Calu3 (cell line): ENCODE results near the gene AQP1. TPM values are rescaled to one million over a fixed set of nuclear protein-coding genes. Genes with fewer than 3 reads are reported as not detected.

Source experiments
- Bru-seq: library from RNA; stranded (reverse); fragments of 400-500 nt; gene quantifications from one replicate; lab custom pipeline; 2021; lab: Mats Ljungman, UMichigan
- BruChase-seq, 2 experiments: library from RNA; stranded (reverse); fragments of 400-500 nt; gene quantifications; one replicate each; lab custom pipeline; 2021; lab: Mats Ljungman, UMichigan
- BruUV-seq: library from RNA; stranded (reverse); fragments of 400-500 nt; replicated peaks from 2 replicates; lab custom pipeline; 2021; lab: Mats Ljungman, UMichigan
- CTCF ChIA-PET: fragments of 300-600 bp; sonication (Branson Sonifier 250); formaldehyde crosslinking; loops from one replicate; lab custom pipeline; 2022; ENCODE audit warnings: antibody characterized with exemption; lab: Charles Lee
- DNase-seq: peaks from one replicate; pipeline ENCODE4 v3.0.0; 2022
- H3K27ac Mint-ChIP-seq: one replicate; pipeline ENCODE4 v1.8.0; 2022; ENCODE audit warnings: mixed read lengths; ENCODE audit not compliant: unreplicated experiment
- H3K27me3 Mint-ChIP-seq: one replicate; pipeline ENCODE4 v1.8.0; 2022; ENCODE audit warnings: mixed read lengths; ENCODE audit not compliant: unreplicated experiment
- H3K36me3 Mint-ChIP-seq: one replicate; pipeline ENCODE4 v1.8.0; 2022; ENCODE audit warnings: mild to moderate bottlenecking, moderate library complexity, mixed read lengths; ENCODE audit not compliant: insufficient read depth, unreplicated experiment
- H3K4me1 Mint-ChIP-seq: one replicate; pipeline ENCODE4 v1.8.0; 2022; ENCODE audit warnings: mild to moderate bottlenecking, low read depth, mixed read lengths; ENCODE audit not compliant: unreplicated experiment
- H3K4me3 Mint-ChIP-seq: one replicate; pipeline ENCODE4 v1.8.0; 2022; ENCODE audit warnings: mild to moderate bottlenecking, low read depth, moderate library complexity, mixed read lengths; ENCODE audit not compliant: unreplicated experiment
- H3K9me3 Mint-ChIP-seq: one replicate; pipeline ENCODE4 v1.8.0; 2022; ENCODE audit warnings: low read depth, mixed read lengths; ENCODE audit not compliant: unreplicated experiment
- CTCF ChIP-seq: fragments of 200-600 bp; IDR thresholded peaks from one replicate; pipeline ENCODE4 v1.8.0; 2022; ENCODE audit warnings: antibody characterized with exemption; ENCODE audit not compliant: unreplicated experiment
- intact Hi-C: fragments of 100-400 bp; cut with micrococcal nuclease; formaldehyde crosslinking; loops from one replicate; pipeline ENCODE4 v1.10.0; 2022; ENCODE audit not compliant: unreplicated experiment
- long read RNA-seq: library from polyadenylated mRNA; stranded (forward); transcript quantifications from one replicate; pipeline ENCODE4 v2.0.0, GENCODE V29; 2022
- total RNA-seq: library from RNA; stranded (reverse); gene quantifications from 2 replicates; pipeline ENCODE4 v1.2.3, GENCODE V29; 2022

The AQP1 gene
- total RNA-seq = 1.7 and 2.6 TPM in 2 replicates
- Bru-seq, nascent RNA = percentile 37 among the genes with signal in this experiment
- BruChase-seq, experiment 1, labeled RNA remaining after a 6-hour chase = percentile 52 among the genes with signal in this experiment
- percentile 42 among the genes with signal in this experiment for BruChase-seq, experiment 2, labeled RNA remaining after a 2-hour chase
- long read RNA-seq, partial matches to known transcripts = 0 of 3 reads
- long read RNA-seq, other reads (novel, unspliced or antisense) = 2 of 3 reads

DNA sequence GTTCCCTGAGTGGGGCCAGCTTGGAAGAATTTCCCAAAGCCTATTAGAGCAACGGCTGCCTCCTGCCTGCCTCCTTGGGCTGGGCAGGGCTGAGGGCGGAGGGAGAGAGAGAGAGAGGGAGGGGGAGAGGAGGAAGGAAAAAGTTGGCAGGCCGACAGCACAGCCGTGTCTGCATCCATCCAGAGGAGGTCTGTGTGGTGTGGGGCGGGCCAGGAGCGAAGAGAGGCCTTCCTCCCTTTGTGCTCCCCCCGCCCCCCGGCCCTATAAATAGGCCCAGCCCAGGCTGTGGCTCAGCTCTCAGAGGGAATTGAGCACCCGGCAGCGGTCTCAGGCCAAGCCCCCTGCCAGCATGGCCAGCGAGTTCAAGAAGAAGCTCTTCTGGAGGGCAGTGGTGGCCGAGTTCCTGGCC is at the start of gene AQP1:
Gene AQP1 (plus strand): TSS at position 293 of the 409 bp plus-strand sequence. CDS start 57 bp downstream, at position 350.
- Mint-ChIP-seq H3K4me3 (no peak within 1 kb of the TSS), H3K27me3 (no peaks in the 10 kb centered on the region), H3K9me3 (no peaks in the 10 kb centered on the region), H3K36me3 (peaks cover 4% of the 10 kb centered on the region), H3K27ac (peak within 1 kb of the TSS; percentile 60), H3K4me1 (peaks cover 39% of the 10 kb centered on the region)
- CTCF ChIA-PET = interaction anchor here (1.4 to 2.2 kb wide), 3 partner anchors 14 to 27 kb away, joined by 5 to 6 read pairs (median 6); no protein-coding TSS in a partner anchor
- BruUV-seq = no TSS peak
- intact Hi-C loops = no loop called here
- no peak for DNase-seq
- TF ChIP-seq CTCF = no peak

DNA sequence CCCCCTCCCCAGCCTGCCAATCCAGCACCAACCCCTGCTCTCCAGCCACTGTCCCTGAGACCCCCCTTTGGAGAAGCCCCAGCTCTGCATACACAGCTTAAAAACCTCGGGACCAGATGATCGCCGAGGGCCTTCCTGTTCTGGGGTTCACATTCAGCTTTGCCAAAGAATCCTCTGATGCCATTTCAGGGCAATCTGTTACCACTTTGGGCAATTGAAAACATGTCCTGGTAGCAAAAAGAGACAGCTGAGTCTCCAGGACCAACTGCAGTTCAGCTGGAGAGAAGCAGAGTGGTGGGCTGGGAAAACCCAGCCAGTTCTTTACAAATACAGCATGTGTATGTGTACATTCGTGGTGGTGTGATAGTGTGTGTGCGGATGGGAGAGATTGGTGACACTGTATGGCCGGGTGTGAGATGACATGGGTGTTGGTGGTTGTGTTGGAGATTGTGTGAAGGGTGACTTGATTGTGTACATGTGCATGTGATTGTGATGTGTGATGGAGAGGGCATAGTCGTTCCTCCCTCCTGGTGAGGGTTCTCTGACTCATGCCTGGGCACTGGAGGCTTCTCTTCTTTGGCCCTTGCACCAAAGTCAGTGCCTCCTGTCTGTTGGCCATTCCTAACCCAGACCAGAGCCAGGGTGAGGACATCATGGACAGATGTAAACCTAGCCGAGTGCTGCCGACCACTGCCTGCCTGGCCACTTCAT is 48.5 kb upstream of the AQP1 start:
- BruUV-seq = no TSS peak
- no peak for DNase-seq
- no peak for TF ChIP-seq CTCF
- Mint-ChIP-seq H3K9me3 (no peaks in the 10 kb centered on the region), H3K27me3 (no peaks in the 10 kb centered on the region), H3K27ac (no peak overlapping the region), H3K36me3 (no peaks in the 10 kb centered on the region), H3K4me3 (no peak overlapping the region), H3K4me1 (no peaks in the 10 kb centered on the region)
- CTCF ChIA-PET = interaction anchor here (1.2 kb wide), 1 partner anchor 9 kb away, joined by 4 read pairs; no protein-coding TSS in a partner anchor
- intact Hi-C loops = no loop called here

- Mint-ChIP-seq H3K4me3 (no peak overlapping the region), H3K27me3 (no peaks in the 10 kb centered on the region), H3K36me3 (no peaks in the 10 kb centered on the region), H3K9me3 (no peaks in the 10 kb centered on the region), H3K4me1 (no peaks in the 10 kb centered on the region), H3K27ac (no peak overlapping the region)
- TF ChIP-seq CTCF = no peak
- no TSS peak for BruUV-seq
- CTCF ChIA-PET = interaction anchor here (1.2 kb wide), 1 partner anchor 10 kb away, joined by 4 read pairs; no protein-coding TSS in a partner anchor
- intact Hi-C loops = no loop called here
- no peak for DNase-seq
Observed at GRCh38 chr7:30863706-30864035, 48.0 kb upstream of the AQP1 start.

GRCh38 chr7:30864101-30864500 is 47.6 kb upstream of the AQP1 start:
- Mint-ChIP-seq H3K36me3 (no peaks in the 10 kb centered on the region), H3K4me3 (no peak overlapping the region), H3K27ac (no peak overlapping the region), H3K27me3 (no peaks in the 10 kb centered on the region), H3K4me1 (no peaks in the 10 kb centered on the region), H3K9me3 (no peaks in the 10 kb centered on the region)
- CTCF ChIA-PET = interaction anchor here (1.2 to 1.3 kb wide), 2 partner anchors 9 to 10 kb away, joined by 4 read pairs; no protein-coding TSS in a partner anchor
- TF ChIP-seq CTCF = no peak
- no peak for DNase-seq
- no TSS peak for BruUV-seq
- intact Hi-C loops = no loop called here
